Measurements from ENCODE around the gene FSD2.

Gene FSD2

DNA sequence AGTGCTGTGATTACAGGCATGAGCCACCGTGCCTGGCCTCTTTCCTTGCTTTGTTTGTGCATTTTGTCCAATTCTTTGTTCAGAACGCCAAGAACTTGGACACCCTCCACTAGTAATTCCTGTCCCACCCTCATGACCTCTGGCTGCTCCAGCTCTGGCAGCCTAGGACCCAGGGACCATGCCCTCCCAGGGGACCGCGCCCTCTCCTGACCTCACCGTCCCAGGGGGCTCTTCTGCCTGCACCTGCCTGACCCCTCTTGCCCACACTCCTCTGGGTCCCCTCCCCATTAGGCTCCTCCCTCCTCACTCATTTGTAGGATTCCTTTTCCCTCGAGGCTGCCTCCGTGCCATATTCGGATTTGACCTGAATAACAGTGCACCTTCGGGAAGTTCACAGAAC is 41.1 kb downstream of the FSD2 start:
- CTCF ChIA-PET: no interaction called here
- POLR2A ChIA-PET (ENCODE audit: low non-redundant PET): interaction anchor here (0.5 kb wide), 1 partner anchor 187 kb away, joined by 3 read pairs; no protein-coding TSS in a partner anchor
- H3K27ac ChIP-seq: no peak overlapping the region
- DNase-seq (ENCODE audit: low spot score): no peak
- TF ChIP-seq, protein P1, sequence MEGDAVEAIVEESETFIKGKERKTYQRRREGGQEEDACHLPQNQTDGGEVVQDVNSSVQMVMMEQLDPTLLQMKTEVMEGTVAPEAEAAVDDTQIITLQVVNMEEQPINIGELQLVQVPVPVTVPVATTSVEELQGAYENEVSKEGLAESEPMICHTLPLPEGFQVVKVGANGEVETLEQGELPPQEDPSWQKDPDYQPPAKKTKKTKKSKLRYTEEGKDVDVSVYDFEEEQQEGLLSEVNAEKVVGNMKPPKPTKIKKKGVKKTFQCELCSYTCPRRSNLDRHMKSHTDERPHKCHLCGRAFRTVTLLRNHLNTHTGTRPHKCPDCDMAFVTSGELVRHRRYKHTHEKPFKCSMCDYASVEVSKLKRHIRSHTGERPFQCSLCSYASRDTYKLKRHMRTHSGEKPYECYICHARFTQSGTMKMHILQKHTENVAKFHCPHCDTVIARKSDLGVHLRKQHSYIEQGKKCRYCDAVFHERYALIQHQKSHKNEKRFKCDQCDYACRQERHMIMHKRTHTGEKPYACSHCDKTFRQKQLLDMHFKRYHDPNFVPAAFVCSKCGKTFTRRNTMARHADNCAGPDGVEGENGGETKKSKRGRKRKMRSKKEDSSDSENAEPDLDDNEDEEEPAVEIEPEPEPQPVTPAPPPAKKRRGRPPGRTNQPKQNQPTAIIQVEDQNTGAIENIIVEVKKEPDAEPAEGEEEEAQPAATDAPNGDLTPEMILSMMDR (conservative IDR thresholded peaks at IDR 0.05; ENCODE audit: low read depth): no peak

DNA sequence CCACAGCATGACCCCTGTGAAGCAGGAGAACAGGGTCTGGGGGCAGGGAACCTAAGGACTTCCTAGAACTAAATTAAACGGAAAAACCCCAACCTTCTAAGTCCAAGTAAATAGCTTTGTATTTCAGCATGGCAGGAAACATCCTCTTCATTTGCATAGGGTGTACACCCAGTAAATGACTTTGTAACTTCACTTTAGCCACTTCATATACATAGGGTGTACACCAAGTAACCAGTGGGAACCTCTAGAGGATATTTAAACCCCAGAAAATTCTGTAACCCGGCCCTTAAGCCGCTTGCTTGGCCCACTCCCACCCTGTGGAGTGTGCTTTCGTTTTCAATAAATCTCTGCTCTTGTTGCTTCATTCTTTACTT is 41.8 kb downstream of the FSD2 start:
- no peak overlapping the region for H3K27ac ChIP-seq
- TF ChIP-seq, protein P1 (conservative IDR thresholded peaks at IDR 0.05; ENCODE audit: low read depth): no peak
- ChIA-PET CTCF (no interaction called here), POLR2A (ENCODE audit: low non-redundant PET) (no interaction called here)
- no peak for DNase-seq (ENCODE audit: low spot score)

DNA sequence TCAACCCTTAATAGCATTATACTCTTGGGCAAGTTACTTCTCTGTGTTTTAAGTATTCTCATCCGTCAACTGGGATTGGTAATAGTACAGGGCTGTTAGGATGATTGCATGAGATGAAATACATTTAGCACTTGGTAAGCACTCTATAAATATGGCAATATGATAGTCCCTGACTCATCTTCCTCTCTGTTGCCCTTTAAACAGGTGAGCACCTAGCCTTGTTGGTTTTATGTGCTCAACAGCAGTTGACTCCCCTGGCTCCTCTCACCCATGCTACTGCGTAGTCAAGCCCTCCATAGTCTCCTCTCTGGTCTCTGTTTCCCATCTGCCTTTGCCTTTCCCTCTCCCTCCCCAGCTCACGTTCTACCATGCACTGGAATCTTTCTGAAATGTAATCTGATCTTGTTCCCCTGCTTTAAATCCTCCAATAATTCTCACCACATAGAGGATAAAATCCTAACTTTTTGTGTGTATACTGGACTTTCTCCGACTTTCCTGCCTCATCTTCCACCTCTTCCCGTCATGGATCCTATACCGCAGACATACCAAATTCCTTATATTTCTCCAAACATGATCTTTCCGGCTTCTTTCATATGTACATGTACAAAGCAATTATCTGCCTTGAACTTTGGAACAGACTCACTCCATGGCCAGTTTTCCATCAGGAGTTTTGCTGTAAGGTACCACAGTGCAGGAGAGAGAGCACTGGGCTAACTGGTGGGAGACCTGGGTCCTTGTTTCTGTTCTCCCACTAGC is 42.3 kb downstream of the FSD2 start:
- H3K27ac ChIP-seq: no peak overlapping the region
- TF ChIP-seq, protein P1 (conservative IDR thresholded peaks at IDR 0.05; ENCODE audit: low read depth): no peak
- no peak for DNase-seq (ENCODE audit: low spot score)
- POLR2A ChIA-PET (ENCODE audit: low non-redundant PET): no interaction called here
- CTCF ChIA-PET: interaction anchor here (0.6 kb wide), 1 partner anchor 18 kb away, joined by 3 read pairs; no protein-coding TSS in a partner anchor

DNA sequence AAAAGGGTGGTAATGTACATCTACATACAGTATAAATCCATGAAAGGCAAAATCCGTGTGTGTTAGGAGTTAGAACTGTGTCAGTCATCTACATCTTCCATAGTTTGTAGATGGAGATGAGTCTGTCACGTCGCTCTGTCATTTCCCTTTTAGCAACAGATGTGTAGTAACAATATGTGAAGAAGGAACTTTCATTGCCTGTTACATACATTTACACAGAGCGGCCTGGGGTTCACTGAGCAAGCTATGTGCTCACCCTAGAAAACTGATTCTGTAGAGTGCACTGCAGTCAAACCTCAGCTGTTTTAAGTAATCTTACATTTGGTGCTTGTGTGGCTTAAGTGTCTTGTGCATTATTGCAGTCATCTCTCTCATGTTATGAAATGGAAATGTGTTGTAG is 54.6 kb downstream of the FSD2 start:
- DNase-seq (ENCODE audit: low spot score): no peak
- ChIA-PET CTCF (interaction anchor here (2.1 kb wide), 1 partner anchor 17 kb away, joined by 9 read pairs; no protein-coding TSS in a partner anchor), POLR2A (ENCODE audit: low non-redundant PET) (interaction anchor here (1.6 kb wide), 1 partner anchor 10 kb away, joined by 5 read pairs; no protein-coding TSS in a partner anchor)
- H3K27ac ChIP-seq: no peak overlapping the region
- TF ChIP-seq, protein P1 (conservative IDR thresholded peaks at IDR 0.05; ENCODE audit: low read depth): no peak

DNA sequence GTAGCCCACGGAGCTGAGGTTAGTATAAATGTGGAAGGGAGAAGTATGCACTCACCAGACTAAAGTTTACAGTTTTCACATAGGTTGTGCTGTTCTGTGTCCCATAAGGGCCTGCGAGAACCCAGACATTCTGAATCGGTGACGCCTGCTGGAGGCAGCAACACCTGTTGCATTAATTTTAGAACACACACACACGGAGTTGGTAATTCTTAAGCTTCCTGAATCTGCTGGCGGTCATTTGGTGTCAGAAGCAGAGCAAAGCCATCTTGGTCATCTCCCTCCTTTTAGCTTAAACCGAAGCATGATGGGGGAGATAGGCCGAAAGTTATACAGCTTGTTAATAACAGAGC is 55.1 kb downstream of the FSD2 start:
- DNase-seq (ENCODE audit: low spot score): peak; percentile 42
- ChIA-PET POLR2A (ENCODE audit: low non-redundant PET) (interaction anchor here (0.6 to 1.7 kb wide), 6 partner anchors 9 to 249 kb away, joined by 3 to 5 read pairs (median 4); partner anchors contain the start of gene RPS17), CTCF (no interaction called here)
- peak overlapping the region; percentile 84 for H3K27ac ChIP-seq
- TF ChIP-seq, protein P1 (conservative IDR thresholded peaks at IDR 0.05; ENCODE audit: low read depth): no peak

DNA sequence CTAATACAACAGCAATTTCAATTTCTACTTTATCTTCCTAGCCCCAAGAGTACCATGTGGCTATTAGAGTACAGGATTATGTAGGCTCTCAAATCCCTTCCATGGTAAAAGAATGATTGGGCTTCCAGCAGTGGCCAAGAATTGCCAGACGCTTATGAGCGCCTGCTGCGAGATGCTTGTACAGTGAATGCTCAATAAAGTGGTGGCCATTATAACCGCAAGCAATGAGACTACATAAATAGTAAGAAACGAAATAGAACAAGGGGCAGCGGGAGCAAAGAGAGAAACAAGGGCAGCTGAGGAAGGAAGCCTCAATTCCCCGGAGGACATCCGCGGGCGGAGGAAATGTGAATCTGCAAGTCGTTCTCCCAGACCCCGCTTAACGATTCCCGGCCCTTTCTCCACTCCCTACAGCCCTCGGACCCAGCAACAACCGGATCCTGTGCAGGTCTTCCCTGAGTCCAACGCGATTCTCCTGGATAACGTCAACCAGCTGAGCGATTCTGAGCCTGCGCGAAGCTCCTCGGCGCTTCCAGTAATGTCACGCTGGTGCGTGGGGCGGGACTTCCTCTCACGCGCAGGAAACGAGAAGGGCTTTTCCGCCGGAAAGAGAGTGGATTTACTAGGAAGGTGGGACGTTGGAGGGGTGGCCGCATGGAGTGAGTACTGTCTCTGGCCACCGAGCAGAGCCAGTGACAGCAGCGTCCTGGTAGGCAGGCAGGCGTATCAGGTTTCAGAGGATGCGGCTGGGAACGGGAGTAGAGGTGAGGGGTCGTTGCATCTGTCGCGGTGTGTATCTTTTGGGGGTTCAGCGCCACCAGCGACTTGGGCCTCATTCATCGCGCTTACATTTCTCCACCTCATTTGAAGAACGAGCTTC is 55.7 kb downstream of the FSD2 start:
- ChIA-PET POLR2A (ENCODE audit: low non-redundant PET) (interaction anchor here (0.6 to 1.7 kb wide), 6 partner anchors 9 to 249 kb away, joined by 3 to 5 read pairs (median 4); partner anchors contain the start of gene RPS17), CTCF (interaction anchor here (0.7 kb wide), 1 partner anchor 10 kb away, joined by 5 read pairs; no protein-coding TSS in a partner anchor)
- peak overlapping the region; percentile 84 for H3K27ac ChIP-seq
- TF ChIP-seq, protein P1 (conservative IDR thresholded peaks at IDR 0.05; ENCODE audit: low read depth): no peak
- peak; percentile 92 for DNase-seq (ENCODE audit: low spot score)

Measured in RWPE1 (cell line).